ENCODE data around the gene TRIO.

GRCh38 chr5:14358536-14358935 lies 215.4 kb downstream of the TRIO start:
- TF ChIP-seq CTCF (conservative IDR thresholded peaks at IDR 0.05; ENCODE audit: low read depth, low read length), result no peak
- TF ChIP-seq EZH2 (IDR thresholded peaks at IDR 0.05; ENCODE audit: low read length, unreplicated experiment), result no peak
- TF ChIP-seq EZH2phosphoT487 (IDR thresholded peaks at IDR 0.05; ENCODE audit: borderline replicate concordance, low read length), result no peak
